NT2/D1 (cell line): Measurements from ENCODE around the gene CACNA2D3.

Experiments used
- SUZ12 ChIP-seq: IDR thresholded peaks from 2 replicates; pipeline ENCODE4 v1.6.1; 2011; ENCODE audit not compliant: insufficient read length, insufficient read depth; ENCODE audit errors: extremely low read depth
- YY1 ChIP-seq: IDR thresholded peaks from 2 replicates; pipeline ENCODE4 v1.6.1; 2011; ENCODE audit not compliant: insufficient read length, insufficient read depth

DNA sequence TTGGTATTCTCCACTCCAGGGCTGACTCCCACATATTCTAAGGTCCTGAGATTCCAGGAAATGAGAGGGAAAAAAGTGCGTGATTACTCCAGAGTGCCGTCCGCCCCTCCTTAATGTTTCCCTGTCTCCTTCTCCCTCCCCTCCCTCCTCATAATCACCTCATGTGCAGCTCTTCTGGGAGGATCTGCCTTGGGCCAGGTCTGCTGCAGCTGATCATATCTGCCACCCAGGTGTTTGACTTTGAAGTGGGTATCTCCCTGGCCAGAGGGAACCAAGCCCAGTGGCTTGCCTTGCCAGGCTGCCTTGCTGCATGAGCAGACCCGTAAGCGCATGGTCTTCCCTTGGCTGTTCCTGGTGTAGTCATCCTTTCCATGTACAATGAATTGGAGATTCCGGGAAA is 833.6 kb downstream of the CACNA2D3 start:
- no peak for TF ChIP-seq SUZ12
- TF ChIP-seq YY1: no peak
